ENCODE results near the gene CAPN11.
"Not testable (repeated sequence)": the region's sequence is repeated elsewhere in the genome, so short reads cannot be mapped to it uniquely, and the experiment has no call there.

CAPN11 gene

GRCh38 chr6:44172731-44173500 lies 14.3 kb downstream of the CAPN11 start:
- Mint-ChIP-seq H3K4me3 (no peak overlapping the region), H3K27ac (no peak overlapping the region), H3K36me3 (ENCODE audit: insufficient read depth) (peaks cover 4% of the 10 kb centered on the region), H3K4me1 (ENCODE audit: low read depth in 2 of 2) (peaks cover 14 to 16% of the 10 kb centered on the region in 2 donors), H3K27me3 (peaks cover 13 to 47% of the 10 kb centered on the region in 2 donors), H3K9me3 (no peaks in the 10 kb centered on the region)
- ATAC-seq (replicated peaks) (peak; percentile 64), DNase-seq (peak; percentile 70 to 73 (median 71))

GRCh38 chr6:44176130-44176761 lies 17.6 kb downstream of the CAPN11 start:
- Mint-ChIP-seq H3K4me3 (peak overlapping the region; percentile 45 to 46), H3K27me3 (peaks cover 5 to 24% of the 10 kb centered on the region in 2 donors), H3K4me1 (ENCODE audit: low read depth in 2 of 2) (peaks cover 14 to 16% of the 10 kb centered on the region in 2 donors), H3K27ac (peak overlapping the region in 1 of 2 donors; percentile 22), H3K9me3 (no peaks in the 10 kb centered on the region), H3K36me3 (ENCODE audit: insufficient read depth) (no peaks in the 10 kb centered on the region)
- DNase-seq = no peak
- ATAC-seq (replicated peaks) = no peak

GRCh38 chr6:44176762-44177509 lies 18.3 kb downstream of the CAPN11 start:
- Mint-ChIP-seq H3K4me1 (ENCODE audit: low read depth in 2 of 2) (peaks cover 14 to 16% of the 10 kb centered on the region in 2 donors), H3K27me3 (peaks cover 5 to 20% of the 10 kb centered on the region in 2 donors), H3K36me3 (ENCODE audit: insufficient read depth) (no peaks in the 10 kb centered on the region), H3K4me3 (peak overlapping the region; percentile 45 to 46), H3K27ac (peak overlapping the region in 1 of 2 donors; percentile 22), H3K9me3 (no peaks in the 10 kb centered on the region)
- ATAC-seq (replicated peaks) (peak; percentile 89), DNase-seq (peak in 2 of 3 experiments; percentile 45 to 48)

GRCh38 chr6:44177691-44178423 lies 19.2 kb downstream of the CAPN11 start:
- Mint-ChIP-seq H3K36me3 (ENCODE audit: insufficient read depth) (no peaks in the 10 kb centered on the region), H3K4me3 (peak overlapping the region; percentile 15 to 45), H3K27me3 (peaks cover 1 to 13% of the 10 kb centered on the region in 2 donors), H3K9me3 (no peaks in the 10 kb centered on the region), H3K4me1 (ENCODE audit: low read depth in 2 of 2) (peaks cover 11 to 14% of the 10 kb centered on the region in 2 donors), H3K27ac (peak overlapping the region in 1 of 2 donors; percentile 22)
- ATAC-seq (replicated peaks) (no peak), DNase-seq (no peak)

- DNase-seq (no peak), ATAC-seq (replicated peaks) (no peak)
- H3K36me3 Mint-ChIP-seq (ENCODE audit: insufficient read depth) = no peaks in the 10 kb centered on the region
- H3K4me1 Mint-ChIP-seq (ENCODE audit: low read depth in 2 of 2) = peaks cover 10 to 14% of the 10 kb centered on the region in 2 donors
- no peak overlapping the region for H3K4me3 Mint-ChIP-seq
- H3K27me3 Mint-ChIP-seq = peaks cover 0 to 9% of the 10 kb centered on the region in 2 donors
- no peak overlapping the region for H3K27ac Mint-ChIP-seq
- H3K9me3 Mint-ChIP-seq = no peaks in the 10 kb centered on the region
Observed at GRCh38 chr6:44178424-44179071, 19.9 kb downstream of the CAPN11 start.

GRCh38 chr6:44179072-44179536 lies 20.5 kb downstream of the CAPN11 start:
- H3K27me3 Mint-ChIP-seq = peaks cover 0 to 12% of the 10 kb centered on the region in 2 donors
- no peak overlapping the region for H3K4me3 Mint-ChIP-seq
- no peak overlapping the region for H3K27ac Mint-ChIP-seq
- DNase-seq (no peak), ATAC-seq (replicated peaks) (no peak)
- peaks cover 10 to 14% of the 10 kb centered on the region in 2 donors for H3K4me1 Mint-ChIP-seq (ENCODE audit: low read depth in 2 of 2)
- H3K9me3 Mint-ChIP-seq = no peaks in the 10 kb centered on the region
- H3K36me3 Mint-ChIP-seq (ENCODE audit: insufficient read depth) = no peaks in the 10 kb centered on the region

- H3K4me1 Mint-ChIP-seq (ENCODE audit: low read depth in 2 of 2) = peaks cover 10 to 14% of the 10 kb centered on the region in 2 donors
- no peaks in the 10 kb centered on the region for H3K36me3 Mint-ChIP-seq (ENCODE audit: insufficient read depth)
- no peak for DNase-seq
- H3K4me3 Mint-ChIP-seq = no peak overlapping the region
- ATAC-seq (replicated peaks) = no peak
- H3K9me3 Mint-ChIP-seq = no peaks in the 10 kb centered on the region
- H3K27me3 Mint-ChIP-seq = peaks cover 0 to 17% of the 10 kb centered on the region in 2 donors
- H3K27ac Mint-ChIP-seq = no peak overlapping the region
Observed at GRCh38 chr6:44179648-44180047, 21.0 kb downstream of the CAPN11 start.

GRCh38 chr6:44180406-44180805 lies 21.8 kb downstream of the CAPN11 start:
- no peaks in the 10 kb centered on the region for H3K9me3 Mint-ChIP-seq
- no peaks in the 10 kb centered on the region for H3K36me3 Mint-ChIP-seq (ENCODE audit: insufficient read depth)
- ATAC-seq (replicated peaks) = no peak
- no peak for DNase-seq
- H3K27ac Mint-ChIP-seq = no peak overlapping the region
- no peak overlapping the region for H3K4me3 Mint-ChIP-seq
- peaks cover 5 to 25% of the 10 kb centered on the region in 2 donors for H3K27me3 Mint-ChIP-seq
- peaks cover 10 to 14% of the 10 kb centered on the region in 2 donors for H3K4me1 Mint-ChIP-seq (ENCODE audit: low read depth in 2 of 2)

- H3K9me3 Mint-ChIP-seq = no peaks in the 10 kb centered on the region
- no peak overlapping the region for H3K4me3 Mint-ChIP-seq
- peaks cover 12 to 15% of the 10 kb centered on the region in 2 donors for H3K4me1 Mint-ChIP-seq (ENCODE audit: low read depth in 2 of 2)
- no peaks in the 10 kb centered on the region for H3K36me3 Mint-ChIP-seq (ENCODE audit: insufficient read depth)
- DNase-seq = no peak
- H3K27ac Mint-ChIP-seq = no peak overlapping the region
- ATAC-seq (replicated peaks) = no peak
- peaks cover 10 to 29% of the 10 kb centered on the region in 2 donors for H3K27me3 Mint-ChIP-seq
Observed at GRCh38 chr6:44180886-44181285, 22.3 kb downstream of the CAPN11 start.

GRCh38 chr6:44181784-44182183 lies 23.2 kb downstream of the CAPN11 start:
- H3K36me3 Mint-ChIP-seq (ENCODE audit: insufficient read depth); ATAC-seq (replicated peaks); DNase-seq; H3K27ac Mint-ChIP-seq; H3K4me3 Mint-ChIP-seq; H3K9me3 Mint-ChIP-seq: not testable (repeated sequence)
- Mint-ChIP-seq H3K4me1 (ENCODE audit: low read depth in 2 of 2) (peaks cover 13 to 14% of the 10 kb centered on the region in 2 donors), H3K27me3 (peaks cover 16 to 29% of the 10 kb centered on the region in 2 donors)

GRCh38 chr6:44182911-44183390 lies 24.3 kb downstream of the CAPN11 start:
- H3K27me3 Mint-ChIP-seq = peaks cover 16 to 29% of the 10 kb centered on the region in 2 donors
- ATAC-seq (replicated peaks) (no peak), DNase-seq (no peak)
- H3K4me1 Mint-ChIP-seq (ENCODE audit: low read depth in 2 of 2) = peaks cover 5 to 6% of the 10 kb centered on the region in 2 donors
- no peaks in the 10 kb centered on the region for H3K36me3 Mint-ChIP-seq (ENCODE audit: insufficient read depth)
- H3K9me3 Mint-ChIP-seq = no peaks in the 10 kb centered on the region
- no peak overlapping the region for H3K4me3 Mint-ChIP-seq
- no peak overlapping the region for H3K27ac Mint-ChIP-seq

- no peak for ATAC-seq (replicated peaks)
- Mint-ChIP-seq H3K9me3 (no peaks in the 10 kb centered on the region), H3K4me3 (no peak overlapping the region)
Observed at GRCh38 chr6:44183783-44184182, 25.2 kb downstream of the CAPN11 start.

More at GRCh38 chr6:44183783-44184182, 25.2 kb downstream of the CAPN11 start:
- Mint-ChIP-seq H3K36me3 (ENCODE audit: insufficient read depth) (no peaks in the 10 kb centered on the region), H3K27ac (no peak overlapping the region), H3K27me3 (peaks cover 16 to 29% of the 10 kb centered on the region in 2 donors), H3K4me1 (ENCODE audit: low read depth in 2 of 2) (peaks cover 5 to 6% of the 10 kb centered on the region in 2 donors)
- DNase-seq = no peak
